ENCODE data around the gene BPIFB2. TPM values are rescaled to one million over a fixed set of nuclear protein-coding genes. Genes with fewer than 3 reads are reported as not detected.

The BPIFB2 gene
- polyA plus RNA-seq, 1 of the 3 experiments (the other 2 are of a cell fraction) = not detected

DNA sequence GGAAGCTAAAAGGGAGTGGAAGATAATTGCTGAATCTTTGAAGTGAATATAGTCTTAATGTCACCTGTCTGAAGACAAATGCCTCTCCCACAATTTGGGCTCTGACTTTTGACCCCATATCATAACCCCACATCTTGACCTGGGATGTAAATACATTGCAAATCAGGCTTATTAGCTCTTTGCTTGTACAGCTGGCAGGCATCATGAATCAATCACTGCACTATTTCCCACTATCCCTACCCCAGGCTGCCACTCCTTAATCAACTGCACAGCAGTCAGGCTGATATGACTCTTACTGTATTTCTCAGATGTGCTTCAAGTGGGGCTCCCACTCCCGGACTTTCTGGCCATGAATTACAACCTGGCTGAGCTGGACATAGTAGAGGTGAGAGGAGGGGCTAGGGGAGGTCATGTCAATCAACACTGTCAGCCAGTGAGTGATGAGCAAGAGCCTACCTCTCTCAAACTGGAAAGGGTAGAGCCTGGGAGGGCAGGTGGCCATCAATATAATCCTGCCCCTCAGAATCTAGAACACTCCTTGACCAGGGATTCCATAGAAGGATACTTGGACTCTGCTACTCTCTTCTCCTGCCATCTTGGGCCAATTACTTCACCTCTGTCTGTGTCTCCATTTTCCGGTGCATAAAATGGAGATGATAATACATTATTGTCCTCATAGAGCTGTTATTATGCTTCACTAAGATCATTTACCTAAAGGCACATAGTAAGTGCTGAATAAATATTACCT is 35.7 kb downstream of the BPIFB2 start:
- TF ChIP-seq ZBTB33 (IDR thresholded peaks at IDR 0.05; ENCODE audit: borderline replicate concordance, low read depth) (no peak), EP300 (IDR thresholded peaks at IDR 0.05; ENCODE audit: borderline replicate concordance in 1 of 2, low read depth in 1 of 2, low read length in 1 of 2) (no peak), MEF2A (IDR thresholded peaks at IDR 0.05; ENCODE audit: borderline replicate concordance, low read depth) (no peak), TAF1 (IDR thresholded peaks at IDR 0.05; ENCODE audit: borderline replicate concordance, low read depth, low read length) (no peak), EZH2phosphoT487 (IDR thresholded peaks at IDR 0.05; ENCODE audit: borderline replicate concordance, low read depth) (no peak), GABPA (IDR thresholded peaks at IDR 0.05; ENCODE audit: low read depth) (no peak), NRF1 (IDR thresholded peaks at IDR 0.05; ENCODE audit: low read depth, low read length) (no peak), CHD2 (IDR thresholded peaks at IDR 0.05; ENCODE audit: low read length, partially characterized antibody) (no peak), FOSL2 (IDR thresholded peaks at IDR 0.05; ENCODE audit: borderline replicate concordance, low read depth) (no peak), TEAD4 (IDR thresholded peaks at IDR 0.05; ENCODE audit: borderline replicate concordance, insufficient read depth) (no peak), MXI1 (IDR thresholded peaks at IDR 0.05; ENCODE audit: low read depth, low read length) (no peak), NFIC (IDR thresholded peaks at IDR 0.05; ENCODE audit: borderline replicate concordance) (no peak)
- TF ChIP-seq, protein P1, sequence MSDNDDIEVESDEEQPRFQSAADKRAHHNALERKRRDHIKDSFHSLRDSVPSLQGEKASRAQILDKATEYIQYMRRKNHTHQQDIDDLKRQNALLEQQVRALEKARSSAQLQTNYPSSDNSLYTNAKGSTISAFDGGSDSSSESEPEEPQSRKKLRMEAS (IDR thresholded peaks at IDR 0.05; ENCODE audit: low read depth) = no peak
- TF ChIP-seq, protein P2, sequence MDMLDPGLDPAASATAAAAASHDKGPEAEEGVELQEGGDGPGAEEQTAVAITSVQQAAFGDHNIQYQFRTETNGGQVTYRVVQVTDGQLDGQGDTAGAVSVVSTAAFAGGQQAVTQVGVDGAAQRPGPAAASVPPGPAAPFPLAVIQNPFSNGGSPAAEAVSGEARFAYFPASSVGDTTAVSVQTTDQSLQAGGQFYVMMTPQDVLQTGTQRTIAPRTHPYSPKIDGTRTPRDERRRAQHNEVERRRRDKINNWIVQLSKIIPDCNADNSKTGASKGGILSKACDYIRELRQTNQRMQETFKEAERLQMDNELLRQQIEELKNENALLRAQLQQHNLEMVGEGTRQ (IDR thresholded peaks at IDR 0.05; ENCODE audit: borderline replicate concordance, low read depth, low read length) = no peak
- H2AFZ ChIP-seq (ENCODE audit: low read depth) = no peak overlapping the region

More for the DNA sequence above, 35.7 kb downstream of the BPIFB2 start:
- H3K36me3 ChIP-seq (replicated peaks in 1 of 2; ENCODE audit: control insufficient read depth in 1 of 2, insufficient read depth in 2 of 2, low read length in 1 of 2) = no peaks in the 10 kb centered on the region
- no peak overlapping the region for H3K4me2 ChIP-seq
- no peaks in the 10 kb centered on the region for H3F3A ChIP-seq (replicated peaks; ENCODE audit: insufficient read depth)
- no peaks in the 10 kb centered on the region for H3K4me1 ChIP-seq (ENCODE audit: control insufficient read depth in 1 of 2, insufficient read depth in 2 of 2, low read depth in 1 of 2, low read length in 1 of 2)
- H3K79me2 ChIP-seq (ENCODE audit: insufficient read depth) = no peaks in the 10 kb centered on the region
- no peak overlapping the region for H3K9ac ChIP-seq
- H3K9me2 ChIP-seq = no peaks in the 10 kb centered on the region
- no peak for DNase-seq
- H3K9me3 ChIP-seq = no peaks in the 10 kb centered on the region
- H3K27me3 ChIP-seq (ENCODE audit: insufficient read depth) = no peaks in the 10 kb centered on the region
- ChIA-PET CTCF (no interaction called here), POLR2A (no interaction called here)
- no peaks in the 10 kb centered on the region for H4K20me1 ChIP-seq (ENCODE audit: insufficient read depth)
- H3K27ac ChIP-seq (ENCODE audit: low read depth in 2 of 2, low read length in 1 of 2) = no peak overlapping the region
- H3K4me3 ChIP-seq (ENCODE audit: low read depth in 2 of 2, low read length in 1 of 2) = no peak overlapping the region
- 13% methylated on average over 2 of the region's 2 CpGs for WGBS (ENCODE audit: low lambda C conversion rate)

Data from SK-N-SH (cell line).